Activated CD4-positive, alpha-beta T cell treated with anti-CD3 and anti-CD28 coated beads for 36 hours (primary cell): ENCODE data around the gene PFDN1. TPM values are rescaled to one million over a fixed set of nuclear protein-coding genes. Genes with fewer than 3 reads are reported as not detected.

ENCODE experiments used
- ATAC-seq: fragments of 200-7000 bp; cut with Tn5 transposase; one replicate; pipeline ENCODE4 v1.10.0; 2021; ENCODE audit warnings: mild to moderate bottlenecking, moderate library complexity
- CTCF ChIA-PET: fragments of 350-600 bp; sonication (Branson Sonifier 250); formaldehyde crosslinking; loops from one replicate; lab custom pipeline; 2021; ENCODE audit warnings: antibody characterized with exemption; lab: Charles Lee
- POLR2A ChIA-PET: fragments of 350-600 bp; sonication (Branson Sonifier 250); formaldehyde crosslinking; loops from one replicate; lab custom pipeline; 2021; ENCODE audit warnings: antibody characterized with exemption, inconsistent platforms; lab: Charles Lee
- DNase-seq: peaks from one replicate; pipeline ENCODE4 v3.0.0-alpha.2; 2020
- H3K27ac Mint-ChIP-seq: one replicate; pipeline ENCODE4 v1.8.0; 2021; ENCODE audit warnings: mixed read lengths
- H3K27me3 Mint-ChIP-seq: one replicate; pipeline ENCODE4 v1.8.0; 2021; ENCODE audit warnings: mixed read lengths
- H3K36me3 Mint-ChIP-seq: one replicate; pipeline ENCODE4 v1.8.0; 2021; ENCODE audit warnings: low read depth, mixed read lengths
- H3K4me1 Mint-ChIP-seq: one replicate; pipeline ENCODE4 v1.8.0; 2021; ENCODE audit warnings: mixed read lengths
- H3K4me3 Mint-ChIP-seq: one replicate; pipeline ENCODE4 v1.8.0; 2021; ENCODE audit warnings: mild to moderate bottlenecking, moderate library complexity, mixed read lengths
- H3K9me3 Mint-ChIP-seq: one replicate; pipeline ENCODE4 v1.8.0; 2021; ENCODE audit warnings: low read depth, mixed read lengths
- intact Hi-C, 2 experiments: fragments of 100-400 bp; cut with DNase I in 1 of 2; cut with micrococcal nuclease in 1 of 2; formaldehyde crosslinking; loops; one replicate each; pipeline versions ENCODE4 v1.14.2 to v1.15.1; 2022 to 2024; cut with DNase I, micrococcal nuclease
- total RNA-seq, 2 experiments: library from RNA; stranded (reverse); gene quantifications; one replicate each; pipeline ENCODE4 v1.2.3, GENCODE V29; 2021

The PFDN1 gene
- total RNA-seq, 2 experiments from 2014 or later: 52.6 to 63.2 TPM

GRCh38 chr5:140248414-140248813, 54.5 kb downstream of the PFDN1 start:
- CTCF ChIA-PET: interaction anchor here (0.9 to 21.0 kb wide), 3 partner anchors 19 to 100 kb away, joined by 3 to 616 read pairs (median 3); partner anchors contain the start of gene HBEGF
- peaks cover 59% of the 10 kb centered on the region for H3K4me1 Mint-ChIP-seq
- H3K4me3 Mint-ChIP-seq: no peak overlapping the region
- ATAC-seq (no peak), DNase-seq (no peak)
- POLR2A ChIA-PET: no interaction called here
- peaks cover 32% of the 10 kb centered on the region for H3K36me3 Mint-ChIP-seq
- H3K9me3 Mint-ChIP-seq: no peaks in the 10 kb centered on the region
- H3K27me3 Mint-ChIP-seq: no peaks in the 10 kb centered on the region
- no peak overlapping the region for H3K27ac Mint-ChIP-seq
- intact Hi-C loops: no loop called here

GRCh38 chr5:140246378-140247122, 56.4 kb downstream of the PFDN1 start:
- Mint-ChIP-seq H3K27me3 (no peaks in the 10 kb centered on the region), H3K9me3 (no peaks in the 10 kb centered on the region), H3K36me3 (peaks cover 29% of the 10 kb centered on the region), H3K4me1 (peaks cover 41% of the 10 kb centered on the region), H3K4me3 (no peak overlapping the region), H3K27ac (no peak overlapping the region)
- ChIA-PET CTCF (interaction anchor here (0.7 to 21.0 kb wide), 10 partner anchors 10 to 621 kb away, joined by 3 to 616 read pairs (median 7); partner anchors contain the start of gene HBEGF), POLR2A (no interaction called here)
- ATAC-seq (no peak), DNase-seq (no peak)
- intact Hi-C loops: no loop called here

- DNase-seq (no peak), ATAC-seq (no peak)
- intact Hi-C loops: loop anchor here in 1 of 2 experiments (2.0 kb wide), 1 partner anchor 473 kb away; no protein-coding TSS in a partner anchor
- no peaks in the 10 kb centered on the region for H3K9me3 Mint-ChIP-seq
- H3K4me3 Mint-ChIP-seq: no peak overlapping the region
- peaks cover 37% of the 10 kb centered on the region for H3K4me1 Mint-ChIP-seq
- POLR2A ChIA-PET: no interaction called here
- no peaks in the 10 kb centered on the region for H3K27me3 Mint-ChIP-seq
- peaks cover 27% of the 10 kb centered on the region for H3K36me3 Mint-ChIP-seq
- CTCF ChIA-PET: interaction anchor here (0.9 to 21.0 kb wide), 10 partner anchors 11 to 447 kb away, joined by 3 to 616 read pairs (median 7); partner anchors contain the start of gene HBEGF
- H3K27ac Mint-ChIP-seq: no peak overlapping the region
Measured at GRCh38 chr5:140245926-140246325, 57.0 kb downstream of the PFDN1 start.

- ATAC-seq: no peak
- no peaks in the 10 kb centered on the region for H3K9me3 Mint-ChIP-seq
Measured at GRCh38 chr5:140245341-140245740, 57.6 kb downstream of the PFDN1 start.

GRCh38 chr5:140244525-140245025, 58.3 kb downstream of the PFDN1 start:
- DNase-seq: peak; percentile 93
- no peak overlapping the region for H3K27ac Mint-ChIP-seq
- ATAC-seq: peak; percentile 71
- H3K9me3 Mint-ChIP-seq: no peaks in the 10 kb centered on the region
- no peak overlapping the region for H3K4me3 Mint-ChIP-seq
- ChIA-PET POLR2A (interaction anchor here (0.7 to 1.0 kb wide), 3 partner anchors 102 to 119 kb away, joined by 3 to 4 read pairs (median 3); partner anchors contain the start of gene HBEGF), CTCF (interaction anchor here (0.6 to 21.0 kb wide), 46 partner anchors 9 to 567 kb away, joined by 3 to 616 read pairs (median 4); partner anchors contain the start of genes HBEGF, IK, NDUFA2 and PFDN1)
- peaks cover 27% of the 10 kb centered on the region for H3K4me1 Mint-ChIP-seq
- intact Hi-C loops: loop anchor here (1.0 to 5.0 kb wide), 5 partner anchors 107 to 478 kb away; partner anchors contain the start of gene TMCO6 (in 1 of the 2)
- peaks cover 19% of the 10 kb centered on the region for H3K36me3 Mint-ChIP-seq
- no peaks in the 10 kb centered on the region for H3K27me3 Mint-ChIP-seq

More at GRCh38 chr5:140245341-140245740, 57.6 kb downstream of the PFDN1 start:
- H3K4me3 Mint-ChIP-seq: no peak overlapping the region
- no peak for DNase-seq
- peaks cover 33% of the 10 kb centered on the region for H3K4me1 Mint-ChIP-seq
- ChIA-PET CTCF (interaction anchor here (0.8 to 21.0 kb wide), 21 partner anchors 11 to 448 kb away, joined by 3 to 616 read pairs (median 8); partner anchors contain the start of genes HBEGF and PFDN1), POLR2A (no interaction called here)
- intact Hi-C loops: loop anchor here in 1 of 2 experiments (2.0 kb wide), 1 partner anchor 473 kb away; no protein-coding TSS in a partner anchor
- H3K36me3 Mint-ChIP-seq: peaks cover 24% of the 10 kb centered on the region
- peak overlapping the region; percentile 42 for H3K27ac Mint-ChIP-seq
- no peaks in the 10 kb centered on the region for H3K27me3 Mint-ChIP-seq

GRCh38 chr5:140243706-140244250, 59.1 kb downstream of the PFDN1 start:
- Mint-ChIP-seq H3K9me3 (no peaks in the 10 kb centered on the region), H3K4me1 (peaks cover 22% of the 10 kb centered on the region), H3K27me3 (no peaks in the 10 kb centered on the region), H3K36me3 (peaks cover 17% of the 10 kb centered on the region), H3K4me3 (no peak overlapping the region), H3K27ac (no peak overlapping the region)
- intact Hi-C loops: loop anchor here (1.0 to 5.0 kb wide), 5 partner anchors 108 to 479 kb away; partner anchors contain the start of gene TMCO6 (in 1 of the 2)
- DNase-seq (no peak), ATAC-seq (no peak)
- ChIA-PET POLR2A (interaction anchor here (0.7 to 1.0 kb wide), 3 partner anchors 103 to 120 kb away, joined by 3 to 4 read pairs (median 3); partner anchors contain the start of gene HBEGF), CTCF (interaction anchor here (0.6 to 21.0 kb wide), 41 partner anchors 8 to 481 kb away, joined by 3 to 616 read pairs (median 5); partner anchors contain the start of genes HBEGF, IK, NDUFA2 and PFDN1)

- Mint-ChIP-seq H3K36me3 (peaks cover 17% of the 10 kb centered on the region), H3K4me1 (peaks cover 22% of the 10 kb centered on the region), H3K27me3 (no peaks in the 10 kb centered on the region), H3K4me3 (no peak overlapping the region), H3K27ac (no peak overlapping the region), H3K9me3 (no peaks in the 10 kb centered on the region)
- ATAC-seq (no peak), DNase-seq (no peak)
- ChIA-PET CTCF (interaction anchor here (0.6 to 21.0 kb wide), 24 partner anchors 10 to 404 kb away, joined by 3 to 616 read pairs (median 8); partner anchors contain the start of genes HBEGF, IK, NDUFA2 and PFDN1), POLR2A (no interaction called here)
- intact Hi-C loops: loop anchor here (5.0 kb wide), 2 partner anchors 394 to 479 kb away; partner anchors contain the start of gene TMCO6 (in 1 of the 2)
Measured at GRCh38 chr5:140242890-140243585, 59.9 kb downstream of the PFDN1 start.

GRCh38 chr5:140242099-140242498, 60.8 kb downstream of the PFDN1 start:
- H3K36me3 Mint-ChIP-seq: peaks cover 17% of the 10 kb centered on the region
- ATAC-seq (no peak), DNase-seq (no peak)
- intact Hi-C loops: loop anchor here (5.0 kb wide), 2 partner anchors 395 to 480 kb away; partner anchors contain the start of gene TMCO6 (in 1 of the 2)
- H3K9me3 Mint-ChIP-seq: no peaks in the 10 kb centered on the region
- no peak overlapping the region for H3K27ac Mint-ChIP-seq
- H3K27me3 Mint-ChIP-seq: no peaks in the 10 kb centered on the region
- no peak overlapping the region for H3K4me3 Mint-ChIP-seq
- ChIA-PET CTCF (interaction anchor here (0.6 to 21.0 kb wide), 9 partner anchors 18 to 143 kb away, joined by 3 to 616 read pairs (median 8); partner anchors contain the start of gene HBEGF), POLR2A (no interaction called here)
- H3K4me1 Mint-ChIP-seq: peaks cover 22% of the 10 kb centered on the region

GRCh38 chr5:140240987-140241706, 61.8 kb downstream of the PFDN1 start:
- POLR2A ChIA-PET: no interaction called here
- CTCF ChIA-PET: interaction anchor here (0.5 to 21.0 kb wide), 12 partner anchors 10 to 455 kb away, joined by 3 to 616 read pairs (median 4); partner anchors contain the start of gene HBEGF
- ATAC-seq (no peak), DNase-seq (no peak)
- H3K27ac Mint-ChIP-seq: no peak overlapping the region
- H3K4me3 Mint-ChIP-seq: no peak overlapping the region
- peaks cover 16% of the 10 kb centered on the region for H3K4me1 Mint-ChIP-seq
- peaks cover 17% of the 10 kb centered on the region for H3K36me3 Mint-ChIP-seq
- no peaks in the 10 kb centered on the region for H3K27me3 Mint-ChIP-seq
- H3K9me3 Mint-ChIP-seq: no peaks in the 10 kb centered on the region
- intact Hi-C loops: loop anchor here (1.0 to 5.0 kb wide), 4 partner anchors 110 to 481 kb away; partner anchors contain the start of gene TMCO6 (in 1 of the 2)
